Thoracic aorta (tissue), 2 donors: ENCODE data around the gene NCOA5. TPM values are rescaled to one million over a fixed set of nuclear protein-coding genes. Genes with fewer than 3 reads are reported as not detected.

Source experiments
- ATAC-seq: fragments of 150-250 bp; one replicate; pipeline ENCODE4 v1.8.0; 2017; ENCODE audit warnings: low read depth; ENCODE audit not compliant: insufficient number of reproducible peaks, low FRiP score
- DNase-seq: peaks from one replicate; pipeline ENCODE4 v3.0.0-alpha.2; 2020; ENCODE audit warnings: low spot score
- H3K27ac ChIP-seq, 2 donors: fragments of 200-600 bp; sonication (generic); 1 replicate in 1 of 2; 2 replicates in 1 of 2; pipeline ENCODE4 v1.5.1; 2016; ENCODE audit warnings: mild to moderate bottlenecking in 2 of 2, moderate library complexity in 2 of 2
- H3K27me3 ChIP-seq: fragments of 200-600 bp; sonication (generic); replicated peaks from 2 replicates; pipeline ENCODE4 v1.6.0; 2016; ENCODE audit warnings: mild to moderate bottlenecking; ENCODE audit not compliant: insufficient read depth
- H3K36me3 ChIP-seq: fragments of 200-600 bp; sonication (generic); one replicate; pipeline ENCODE4 v1.5.1; 2016
- H3K4me1 ChIP-seq, 2 donors: fragments of 200-600 bp; sonication (generic); 1 replicate in 1 of 2; 2 replicates in 1 of 2; pipeline versions ENCODE4 v1.5.1 to v1.6.0; 2016; ENCODE audit warnings: low read depth in 2 of 2, mild to moderate bottlenecking in 1 of 2; ENCODE audit not compliant: control insufficient read depth in 1 of 2
- H3K4me3 ChIP-seq: fragments of 200-600 bp; sonication (generic); 2 replicates; pipeline ENCODE4 v1.5.1; 2016; ENCODE audit warnings: mild to moderate bottlenecking
- H3K9me3 ChIP-seq: fragments of 200-600 bp; sonication (generic); 2 replicates; pipeline ENCODE4 v1.5.1; 2016
- CTCF ChIP-seq: fragments of 200-600 bp; sonication (generic); IDR thresholded peaks from one replicate; pipeline ENCODE4 v1.5.1; 2019; ENCODE audit warnings: antibody characterized with exemption
- total RNA-seq, 2 donors: library from RNA; depleted of rRNA; stranded (reverse); fragments of >200 nt; gene quantifications; one replicate each; pipeline versions ENCODE4 v1.1.0 to v1.2.3, GENCODE V29; 2016

The NCOA5 gene
- total RNA-seq, 2 donors from 2014 or later, result 23.7 to 28.6 TPM

DNA sequence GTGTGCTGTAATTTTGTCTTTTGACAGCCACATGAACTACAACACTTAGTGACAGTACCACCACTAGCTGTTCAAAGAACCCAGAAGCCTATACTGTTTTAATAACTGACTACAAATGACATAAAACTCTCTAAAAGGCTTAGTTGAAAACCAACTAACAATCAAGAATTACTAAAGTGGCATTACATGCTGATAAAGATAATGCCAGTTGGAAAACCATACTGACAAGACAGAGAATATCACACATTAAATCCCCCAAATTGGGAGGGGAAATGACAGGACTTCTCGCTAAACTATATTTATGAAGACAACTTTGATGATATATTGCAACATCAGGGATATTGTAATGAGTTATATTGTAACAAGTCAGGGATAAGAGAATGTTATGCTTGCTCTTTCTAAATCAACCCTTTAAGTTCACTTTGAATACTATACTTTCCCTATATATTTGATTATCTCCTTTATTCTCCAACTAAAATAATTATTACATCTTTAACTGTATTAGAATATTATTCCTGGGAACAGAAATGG, 6.2 kb downstream of the NCOA5 start:
- no peak for TF ChIP-seq CTCF
- Histone ChIP-seq H3K27ac (no peak overlapping the region), H3K4me3 (no peak overlapping the region), H3K9me3 (no peaks in the 10 kb centered on the region), H3K4me1 (peaks cover 72 to 96% of the 10 kb centered on the region in 2 donors), H3K36me3 (peaks cover 8% of the 10 kb centered on the region), H3K27me3 (no peaks in the 10 kb centered on the region)
- ATAC-seq, result no peak
- DNase-seq, result no peak

GRCh38 chr20:46083101-46083500, 6.7 kb downstream of the NCOA5 start:
- ATAC-seq (no peak), DNase-seq (no peak)
- Histone ChIP-seq H3K27me3 (no peaks in the 10 kb centered on the region), H3K9me3 (no peaks in the 10 kb centered on the region), H3K4me1 (peaks cover 70 to 91% of the 10 kb centered on the region in 2 donors), H3K4me3 (no peak overlapping the region), H3K27ac (no peak overlapping the region), H3K36me3 (peaks cover 12% of the 10 kb centered on the region)
- TF ChIP-seq CTCF, result no peak

DNA sequence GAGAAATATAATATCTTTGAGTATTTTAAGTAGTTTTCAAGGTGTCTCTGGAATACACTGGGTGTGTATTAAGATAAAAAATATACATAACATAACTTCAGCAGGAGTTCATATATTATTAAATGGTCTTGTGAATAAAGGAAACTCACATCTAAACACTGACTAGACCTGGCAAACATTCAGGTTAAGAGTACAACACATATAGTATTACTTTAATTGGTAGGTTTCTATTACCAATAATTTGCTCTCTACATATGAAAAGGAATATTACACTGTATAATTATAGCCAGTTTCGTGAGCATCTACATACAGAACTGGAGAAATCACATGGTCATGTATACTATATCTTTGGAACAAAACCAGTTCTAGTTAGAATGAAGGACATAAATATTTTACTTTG, 8.7 kb downstream of the NCOA5 start:
- Histone ChIP-seq H3K9me3 (no peaks in the 10 kb centered on the region), H3K4me1 (peaks cover 53 to 72% of the 10 kb centered on the region in 2 donors)

DNA sequence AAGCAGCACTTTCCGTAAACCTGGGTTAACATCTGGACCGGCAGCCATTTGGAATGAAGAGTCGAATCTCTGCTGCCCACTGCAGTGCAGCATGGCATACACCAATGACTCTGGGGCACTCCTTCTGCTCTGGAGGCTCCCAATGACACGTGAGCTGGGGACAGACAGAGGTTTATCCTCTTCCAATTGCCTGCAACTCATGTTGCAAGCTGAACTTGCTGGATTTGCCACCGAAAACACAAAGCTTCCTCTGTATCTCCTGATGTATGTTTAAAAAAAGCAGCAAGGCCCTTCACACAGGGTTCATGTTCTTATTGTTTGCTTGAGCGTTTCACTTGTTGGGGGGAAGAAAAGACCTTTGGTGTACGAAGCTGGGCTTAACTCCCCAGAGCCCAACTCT, 10.8 kb downstream of the NCOA5 start:
- DNase-seq (no peak), ATAC-seq (no peak)
- peaks cover 26% of the 10 kb centered on the region for H3K36me3 ChIP-seq

More for the DNA sequence above, 8.7 kb downstream of the NCOA5 start:
- H3K36me3 ChIP-seq, result peaks cover 20% of the 10 kb centered on the region
- H3K4me3 ChIP-seq, result no peak overlapping the region
- DNase-seq, result no peak
- ATAC-seq, result no peak
- H3K27me3 ChIP-seq, result no peaks in the 10 kb centered on the region
- no peak for TF ChIP-seq CTCF
- H3K27ac ChIP-seq, result no peak overlapping the region

More for the DNA sequence above, 10.8 kb downstream of the NCOA5 start:
- no peak overlapping the region for H3K4me3 ChIP-seq
- no peaks in the 10 kb centered on the region for H3K27me3 ChIP-seq
- no peak overlapping the region for H3K27ac ChIP-seq
- H3K9me3 ChIP-seq, result no peaks in the 10 kb centered on the region
- TF ChIP-seq CTCF, result no peak
- H3K4me1 ChIP-seq, result peaks cover 39 to 51% of the 10 kb centered on the region in 2 donors
